ENCODE measurements around the gene CRISP1.

Gene CRISP1

GRCh38 chr6:49784272-49784671 is 82.1 kb downstream of the CRISP1 start:
- no peak for TF ChIP-seq CTCF (IDR thresholded peaks at IDR 0.05; ENCODE audit: low read depth, low read length)
- no peak for DNase-seq (ENCODE audit: extremely low read depth, low read depth)
